ENCODE results near the gene CCDC27.

CCDC27 gene

DNA sequence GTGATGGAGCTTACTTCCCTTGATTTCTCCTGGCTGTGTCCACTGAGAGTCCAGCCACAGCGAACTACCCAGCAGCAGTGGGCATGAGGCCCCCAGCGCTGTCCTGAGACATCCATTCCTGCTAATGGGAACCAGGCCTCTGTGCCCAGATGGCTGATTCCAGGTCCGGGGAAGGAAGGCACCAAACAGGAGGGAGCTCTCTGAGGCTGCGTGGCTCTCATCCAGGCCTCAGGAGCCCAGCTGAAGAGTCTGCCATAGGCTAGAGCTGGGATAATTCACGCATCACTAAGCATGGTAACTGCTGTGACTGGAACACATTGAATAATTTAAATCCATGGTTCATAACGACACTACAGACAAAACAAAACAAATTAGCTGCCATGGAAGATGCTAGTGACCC, 68.8 kb downstream of the CCDC27 start:
- TF ChIP-seq, protein P1, sequence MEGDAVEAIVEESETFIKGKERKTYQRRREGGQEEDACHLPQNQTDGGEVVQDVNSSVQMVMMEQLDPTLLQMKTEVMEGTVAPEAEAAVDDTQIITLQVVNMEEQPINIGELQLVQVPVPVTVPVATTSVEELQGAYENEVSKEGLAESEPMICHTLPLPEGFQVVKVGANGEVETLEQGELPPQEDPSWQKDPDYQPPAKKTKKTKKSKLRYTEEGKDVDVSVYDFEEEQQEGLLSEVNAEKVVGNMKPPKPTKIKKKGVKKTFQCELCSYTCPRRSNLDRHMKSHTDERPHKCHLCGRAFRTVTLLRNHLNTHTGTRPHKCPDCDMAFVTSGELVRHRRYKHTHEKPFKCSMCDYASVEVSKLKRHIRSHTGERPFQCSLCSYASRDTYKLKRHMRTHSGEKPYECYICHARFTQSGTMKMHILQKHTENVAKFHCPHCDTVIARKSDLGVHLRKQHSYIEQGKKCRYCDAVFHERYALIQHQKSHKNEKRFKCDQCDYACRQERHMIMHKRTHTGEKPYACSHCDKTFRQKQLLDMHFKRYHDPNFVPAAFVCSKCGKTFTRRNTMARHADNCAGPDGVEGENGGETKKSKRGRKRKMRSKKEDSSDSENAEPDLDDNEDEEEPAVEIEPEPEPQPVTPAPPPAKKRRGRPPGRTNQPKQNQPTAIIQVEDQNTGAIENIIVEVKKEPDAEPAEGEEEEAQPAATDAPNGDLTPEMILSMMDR (IDR thresholded peaks at IDR 0.05; ENCODE audit: low read depth, low read length), result no peak
- H3K4me3 ChIP-seq (ENCODE audit: low read depth, low read length), result no peak overlapping the region
- no peak for DNase-seq (ENCODE audit: low read depth, low spot score)
- in situ Hi-C loops (cut with HindIII; ENCODE audit: low sequenced_read_pairs), result no loop called here
